GM12878 (cell line): Measurements from ENCODE around the gene MMADHC. TPM values are rescaled to one million over a fixed set of nuclear protein-coding genes. Genes with fewer than 3 reads are reported as not detected.
A peak's percentile ranks its signal among the peaks of the same experiment; 100 is the strongest.

ENCODE experiments used
- ATF3 ChIP-seq: IDR thresholded peaks from 2 replicates; pipeline ENCODE4 v1.6.1; 2011; ENCODE audit warnings: low read depth, mild to moderate bottlenecking, low read length, moderate library complexity, borderline replicate concordance; ENCODE audit errors: extremely low read depth
- CEBPB ChIP-seq, 2 experiments: fragments of 150-350 bp in 1 of 2; IDR thresholded peaks; 2 replicates each; pipeline ENCODE4 v1.6.1; 2012 to 2014; ENCODE audit warnings: low read depth in 2 of 2, low read length in 2 of 2, borderline replicate concordance in 1 of 2, inconsistent platforms in 1 of 2
- CTCF ChIP-seq, 3 experiments: IDR thresholded peaks in 2 of 3; conservative IDR thresholded peaks in 1 of 3; 2 replicates each; pipeline ENCODE4 v1.5.1; 2011; ENCODE audit warnings: low read depth in 3 of 3, low read length in 3 of 3, mild to moderate bottlenecking in 3 of 3, control low read depth in 2 of 3, moderate library complexity in 2 of 3, inconsistent platforms in 1 of 3, mixed read lengths in 1 of 3; ENCODE audit not compliant: control insufficient read depth in 2 of 3, insufficient read depth in 1 of 3; ENCODE audit errors: extremely low read depth in 1 of 3
- E2F8 ChIP-seq: fragments of 450-650 bp; IDR thresholded peaks from 2 replicates; pipeline ENCODE4 v1.6.1; 2018; ENCODE audit warnings: mild to moderate bottlenecking, low read depth, moderate library complexity; ENCODE audit not compliant: partially characterized antibody
- NBN ChIP-seq: fragments of 450-650 bp; IDR thresholded peaks from 2 replicates; pipeline ENCODE4 v1.6.1; 2016
- PML ChIP-seq: IDR thresholded peaks from 2 replicates; pipeline ENCODE4 v1.6.1; 2012; ENCODE audit warnings: low read length, inconsistent platforms
- POU2F2 ChIP-seq: IDR thresholded peaks from 3 replicates; pipeline ENCODE4 v1.6.1; 2011; ENCODE audit warnings: low read depth, mild to moderate bottlenecking, low read length, borderline replicate concordance
- RCOR1 ChIP-seq: conservative IDR thresholded peaks from 2 replicates; pipeline ENCODE4 v1.6.1; 2012; ENCODE audit warnings: low read depth, low read length, improper control_type of control experiment
- SKIL ChIP-seq: fragments of 450-650 bp; IDR thresholded peaks from 2 replicates; pipeline ENCODE4 v1.6.1; 2017; ENCODE audit warnings: mild to moderate bottlenecking, low read depth, inconsistent platforms; ENCODE audit not compliant: poor library complexity, severe bottlenecking
- TARDBP ChIP-seq: IDR thresholded peaks from 2 replicates; pipeline ENCODE4 v1.6.1; 2016; ENCODE audit warnings: borderline replicate concordance
- ZBTB40 ChIP-seq: fragments of 450-650 bp; IDR thresholded peaks from 2 replicates; pipeline ENCODE4 v1.6.1; 2016; ENCODE audit warnings: mild to moderate bottlenecking, moderate library complexity, borderline replicate concordance
- ZNF24 ChIP-seq: fragments of 450-650 bp; IDR thresholded peaks from 2 replicates; pipeline ENCODE4 v1.6.1; 2017; ENCODE audit warnings: antibody characterized with exemption, mild to moderate bottlenecking
- polyA plus RNA-seq, 11 experiments: library from polyadenylated mRNA; depleted of rRNA in 4 of 11; unstranded in 6 of 11; stranded (reverse) in 5 of 11; fragments of >200 nt; fragmentation: Nextera tagmentation in 4 of 11; fragmentation: Illumina TruSeq in 1 of 11; extraction: Ambion mirVana in 4 of 11; extraction: Trizol in 1 of 11; gene quantifications; 1 replicate in 1 of 11; 2 replicates in 10 of 11; pipeline versions ENCODE4 v1.2.1 to v1.2.3, GENCODE V29; 2011 to 2016; ENCODE audit warnings: inconsistent platforms in 2 of 11, missing spikeins in 2 of 11, low read depth in 1 of 11
- total RNA-seq, 4 experiments: library from RNA; depleted of rRNA in 3 of 4; stranded (reverse); fragments of >200 nt in 3 of 4; fragmentation: Illumina TruSeq in 1 of 4; extraction: Trizol in 1 of 4; gene quantifications; 2 replicates each; pipeline versions ENCODE4 v1.2.1 to v1.2.3, GENCODE V29; 2013 to 2021
- TF ChIP-seq, protein P1 (sequence below): fragments of 450-650 bp; IDR thresholded peaks from 2 replicates; pipeline ENCODE4 v1.6.1; 2016; ENCODE audit warnings: mild to moderate bottlenecking

Gene MMADHC
- total and polyA plus RNA-seq, 10 of the 15 experiments (the other 5 are each of a cell fraction or from before 2014, with no cell fraction given): 93.6 to 415 (median 147) TPM

DNA sequence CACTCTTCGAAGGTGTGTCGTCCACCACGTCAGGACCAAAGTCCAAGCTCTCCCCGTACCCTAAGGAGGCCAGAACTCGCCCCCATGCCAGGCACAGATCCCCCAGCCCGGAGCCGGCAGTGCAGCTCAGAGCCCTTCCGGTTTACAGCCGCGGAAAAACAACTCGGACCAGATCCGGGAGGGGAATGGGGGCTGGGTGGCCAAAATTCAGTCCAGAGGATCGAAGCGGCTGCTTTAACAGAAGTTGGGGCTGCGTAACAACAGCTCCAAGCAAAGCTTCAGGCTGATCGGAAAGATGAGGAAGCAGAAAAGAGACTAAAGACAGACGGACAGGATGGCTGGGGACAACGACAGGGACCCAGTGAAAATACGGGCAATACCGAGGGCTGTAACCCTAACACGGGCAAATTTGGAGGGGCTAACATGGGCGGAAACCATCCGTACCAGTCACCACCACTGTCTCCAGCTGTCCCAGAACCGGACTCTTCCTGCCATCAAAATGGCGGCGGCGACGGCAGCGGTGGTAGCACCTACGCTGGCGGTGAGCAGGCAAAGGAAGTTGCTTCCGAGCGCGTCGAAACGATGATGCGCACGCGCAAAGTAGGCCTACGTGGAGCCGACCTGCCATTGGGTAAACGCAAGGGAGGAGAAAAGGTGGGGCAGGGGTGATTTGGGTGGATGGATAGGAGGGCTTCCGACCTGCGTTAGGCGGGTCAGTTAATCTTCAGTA is at the start of gene MMADHC (continued):
- TF ChIP-seq ATF3: no peak
- no peak for TF ChIP-seq CEBPB (IDR thresholded peaks at IDR 0.05; ENCODE audit: borderline replicate concordance in 1 of 2, low read depth in 2 of 2, low read length in 2 of 2)
- no peak; the same call in none of the 2 replicates for TF ChIP-seq PML
- TF ChIP-seq ZNF24: no peak
- peak; percentile 96 for TF ChIP-seq NBN
- TF ChIP-seq TARDBP: peak; percentile 18; the same call in 1 of the 2 replicates
- peak; percentile 78 for TF ChIP-seq ZBTB40
- TF ChIP-seq, protein P1, sequence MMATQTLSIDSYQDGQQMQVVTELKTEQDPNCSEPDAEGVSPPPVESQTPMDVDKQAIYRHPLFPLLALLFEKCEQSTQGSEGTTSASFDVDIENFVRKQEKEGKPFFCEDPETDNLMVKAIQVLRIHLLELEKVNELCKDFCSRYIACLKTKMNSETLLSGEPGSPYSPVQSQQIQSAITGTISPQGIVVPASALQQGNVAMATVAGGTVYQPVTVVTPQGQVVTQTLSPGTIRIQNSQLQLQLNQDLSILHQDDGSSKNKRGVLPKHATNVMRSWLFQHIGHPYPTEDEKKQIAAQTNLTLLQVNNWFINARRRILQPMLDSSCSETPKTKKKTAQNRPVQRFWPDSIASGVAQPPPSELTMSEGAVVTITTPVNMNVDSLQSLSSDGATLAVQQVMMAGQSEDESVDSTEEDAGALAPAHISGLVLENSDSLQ: peak; percentile 49; the same call in 1 of the 2 replicates
- peak; percentile 29; the same call in 2 of the 3 replicates for TF ChIP-seq POU2F2
- TF ChIP-seq E2F8: peak; percentile 36
- TF ChIP-seq RCOR1: no peak
- no peak for TF ChIP-seq CTCF (IDR thresholded peaks at IDR 0.05 in 2 of 3, conservative IDR thresholded peaks at IDR 0.05 in 1 of 3; ENCODE audit: control insufficient read depth in 2 of 3, extremely low read depth in 1 of 3, insufficient read depth in 1 of 3, low read depth in 3 of 3, low read length in 3 of 3)
- peak; percentile 43 for TF ChIP-seq SKIL
